HG03558 (cell line): ENCODE results near the gene COL8A2.

Experiments used
- ATAC-seq: cut with Tn5 transposase; IDR thresholded peaks from one replicate; pipeline ENCODE4 v1.9.1; 2021; ENCODE audit warnings: moderate number of reproducible peaks; ENCODE audit not compliant: unreplicated experiment; ENCODE audit errors: extremely low read depth

Gene COL8A2

GRCh38 chr1:36080236-36080635 is 44.8 kb downstream of the COL8A2 start:
- no peak for ATAC-seq

- ATAC-seq: no peak
Observed at GRCh38 chr1:36076979-36077573, 47.9 kb downstream of the COL8A2 start.

GRCh38 chr1:36070349-36070748 is 54.7 kb downstream of the COL8A2 start:
- no peak for ATAC-seq

- no peak for ATAC-seq
Observed at GRCh38 chr1:36068866-36069265, 56.2 kb downstream of the COL8A2 start.

- ATAC-seq: no peak
Observed at GRCh38 chr1:36067871-36068270, 57.2 kb downstream of the COL8A2 start.

- ATAC-seq: no peak
Observed at GRCh38 chr1:36062315-36062714, 62.7 kb downstream of the COL8A2 start.

GRCh38 chr1:36055706-36056105 is 69.3 kb downstream of the COL8A2 start:
- no peak for ATAC-seq

GRCh38 chr1:36053978-36054377 is 71.0 kb downstream of the COL8A2 start:
- ATAC-seq: no peak

GRCh38 chr1:36051821-36052220 is 73.2 kb downstream of the COL8A2 start:
- no peak for ATAC-seq
